ENCODE results near the gene PDS5B. TPM values are rescaled to one million over a fixed set of nuclear protein-coding genes. Genes with fewer than 3 reads are reported as not detected.

Gene PDS5B
- total and polyA plus RNA-seq, 11 donors, result 3.7 to 28.8 (median 18.6) TPM

DNA sequence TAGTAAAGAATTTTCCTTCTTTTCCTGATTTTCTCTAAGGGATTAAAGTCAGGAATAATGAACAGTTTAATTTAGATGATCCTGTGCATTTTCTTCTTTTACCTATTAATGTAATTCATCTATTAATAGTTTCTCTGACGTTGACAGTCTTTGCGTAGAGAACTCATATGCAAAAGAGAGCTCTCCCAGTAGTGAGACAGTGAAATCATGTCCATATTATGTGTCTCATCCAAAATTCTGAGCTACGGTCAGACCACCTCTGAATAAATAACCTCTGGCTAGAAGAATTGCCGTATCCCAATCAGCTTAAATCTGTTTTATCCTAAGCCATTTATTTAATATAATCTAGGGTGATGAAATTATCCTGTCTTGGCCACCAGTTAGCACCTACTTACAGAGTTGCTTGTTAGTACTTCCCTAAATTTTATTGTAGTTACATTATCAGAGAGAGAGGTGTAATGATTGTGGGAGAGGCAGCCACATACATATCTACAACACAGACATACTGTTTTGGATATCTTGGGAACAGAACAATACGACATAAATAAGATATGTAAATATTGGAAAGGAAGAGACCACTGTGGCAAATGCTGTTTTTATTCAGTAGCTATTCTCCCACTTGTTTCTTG is 30.7 kb downstream of the PDS5B start:
- Histone ChIP-seq H3K4me3 (no peak overlapping the region), H3K36me3 (no peaks in the 10 kb centered on the region), H3K9me3 (peaks cover 0 to 24% (median 3%) of the 10 kb centered on the region in 12 donors), H3K27ac (no peak overlapping the region), H3K27me3 (no peaks in the 10 kb centered on the region), H3K4me1 (peaks cover 0 to 8% (median 0%) of the 10 kb centered on the region in 12 donors)
- 62 to 72% (median 70%) methylated on average over 5 of the region's 5 CpGs for WGBS, 4 donors
- no peak for DNase-seq
- TF ChIP-seq POLR2A (IDR thresholded peaks at IDR 0.05), result no peak
- TF ChIP-seq, protein P1, sequence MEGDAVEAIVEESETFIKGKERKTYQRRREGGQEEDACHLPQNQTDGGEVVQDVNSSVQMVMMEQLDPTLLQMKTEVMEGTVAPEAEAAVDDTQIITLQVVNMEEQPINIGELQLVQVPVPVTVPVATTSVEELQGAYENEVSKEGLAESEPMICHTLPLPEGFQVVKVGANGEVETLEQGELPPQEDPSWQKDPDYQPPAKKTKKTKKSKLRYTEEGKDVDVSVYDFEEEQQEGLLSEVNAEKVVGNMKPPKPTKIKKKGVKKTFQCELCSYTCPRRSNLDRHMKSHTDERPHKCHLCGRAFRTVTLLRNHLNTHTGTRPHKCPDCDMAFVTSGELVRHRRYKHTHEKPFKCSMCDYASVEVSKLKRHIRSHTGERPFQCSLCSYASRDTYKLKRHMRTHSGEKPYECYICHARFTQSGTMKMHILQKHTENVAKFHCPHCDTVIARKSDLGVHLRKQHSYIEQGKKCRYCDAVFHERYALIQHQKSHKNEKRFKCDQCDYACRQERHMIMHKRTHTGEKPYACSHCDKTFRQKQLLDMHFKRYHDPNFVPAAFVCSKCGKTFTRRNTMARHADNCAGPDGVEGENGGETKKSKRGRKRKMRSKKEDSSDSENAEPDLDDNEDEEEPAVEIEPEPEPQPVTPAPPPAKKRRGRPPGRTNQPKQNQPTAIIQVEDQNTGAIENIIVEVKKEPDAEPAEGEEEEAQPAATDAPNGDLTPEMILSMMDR (IDR thresholded peaks at IDR 0.05), result no peak
- no peak for ATAC-seq
- intact Hi-C loops (cut with DNase I), result no loop called here

DNA sequence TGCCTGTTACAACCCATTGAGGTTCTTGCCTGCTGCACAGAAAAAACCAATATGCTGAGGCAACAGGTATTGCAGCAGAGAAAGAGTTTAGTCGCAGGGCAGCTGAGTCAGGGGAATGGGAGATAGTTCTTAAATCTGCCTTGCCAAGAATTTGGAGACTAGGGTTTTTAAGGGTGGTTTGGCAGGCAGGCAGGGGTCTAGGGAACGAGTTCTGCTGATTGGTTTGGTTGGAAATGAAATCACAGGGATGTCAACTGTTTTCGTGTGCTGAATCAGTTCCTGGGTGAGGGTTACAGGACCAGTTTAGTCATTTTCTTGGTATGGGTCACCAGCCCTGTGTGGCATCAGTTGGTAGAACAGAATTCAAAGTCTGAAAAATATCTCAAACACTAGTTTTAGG is 36.6 kb downstream of the PDS5B start:
- intact Hi-C loops (cut with DNase I), result no loop called here
- ATAC-seq, result no peak
- Histone ChIP-seq H3K4me3 (no peak overlapping the region), H3K27me3 (no peaks in the 10 kb centered on the region), H3K27ac (no peak overlapping the region), H3K36me3 (no peaks in the 10 kb centered on the region), H3K4me1 (peaks cover 0 to 24% (median 4%) of the 10 kb centered on the region in 12 donors), H3K9me3 (peaks cover 0 to 34% (median 16%) of the 10 kb centered on the region in 12 donors)
- DNase-seq, result no peak
- 95 to 99% (median 97%) methylated on average over 3 of the region's 3 CpGs for WGBS, 4 donors
- no peak for TF ChIP-seq POLR2A (IDR thresholded peaks at IDR 0.05)
- TF ChIP-seq, protein P1 (IDR thresholded peaks at IDR 0.05), result no peak

GRCh38 chr13:32624441-32624840 is 38.2 kb downstream of the PDS5B start:
- intact Hi-C loops (cut with DNase I), result no loop called here
- no peak for TF ChIP-seq POLR2A (IDR thresholded peaks at IDR 0.05)
- TF ChIP-seq, protein P1 (IDR thresholded peaks at IDR 0.05), result no peak
- Histone ChIP-seq H3K27me3 (no peaks in the 10 kb centered on the region), H3K36me3 (no peaks in the 10 kb centered on the region), H3K27ac (no peak overlapping the region), H3K9me3 (peaks cover 0 to 27% (median 14%) of the 10 kb centered on the region in 12 donors), H3K4me3 (no peak overlapping the region), H3K4me1 (peaks cover 0 to 24% (median 6%) of the 10 kb centered on the region in 12 donors)
- WGBS, 4 donors, result 86 to 95% (median 91%) methylated on average over 1 of the region's 1 CpG
- ATAC-seq (no peak), DNase-seq (no peak)

DNA sequence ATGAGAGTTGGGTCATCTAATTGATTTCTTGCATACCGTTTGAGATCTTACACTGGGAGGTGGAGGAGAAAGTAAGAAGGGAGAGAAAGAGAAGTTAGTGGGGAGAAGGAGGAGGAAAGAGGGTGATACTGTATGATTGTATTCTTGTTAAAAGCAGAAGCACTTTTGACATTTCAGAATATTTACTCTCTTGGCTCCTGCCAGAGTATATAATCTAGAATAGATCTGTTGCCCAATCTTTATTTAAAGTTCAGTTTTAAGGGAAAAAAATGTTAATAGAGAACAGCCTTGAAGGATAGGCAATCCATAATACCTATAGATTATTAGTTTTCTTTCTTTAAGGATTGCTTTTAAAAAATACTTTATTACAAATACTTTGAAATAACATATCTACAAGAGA is 41.5 kb downstream of the PDS5B start:
- Histone ChIP-seq H3K4me1 (peaks cover 0 to 24% (median 9%) of the 10 kb centered on the region in 12 donors), H3K27me3 (no peaks in the 10 kb centered on the region), H3K4me3 (no peak overlapping the region), H3K9me3 (peaks cover 0 to 12% (median 7%) of the 10 kb centered on the region in 12 donors), H3K36me3 (no peaks in the 10 kb centered on the region), H3K27ac (no peak overlapping the region)
- WGBS, 4 donors, result 25 to 69% (median 49%) methylated on average over 1 of the region's 1 CpG
- intact Hi-C loops (cut with DNase I), result no loop called here
- no peak for ATAC-seq
- DNase-seq, result no peak
- TF ChIP-seq, protein P1 (IDR thresholded peaks at IDR 0.05), result no peak
- no peak for TF ChIP-seq POLR2A (IDR thresholded peaks at IDR 0.05)

Measured in heart left ventricle (tissue), 16 donors.